Endothelial cell of umbilical vein (primary cell): ENCODE data around the gene GPD1. TPM values are rescaled to one million over a fixed set of nuclear protein-coding genes. Genes with fewer than 3 reads are reported as not detected.

Experiments used
- BruUV-seq: library from RNA; stranded (reverse); fragments of 400-500 nt; replicated peaks from 2 replicates; lab custom pipeline; 2021; lab: Mats Ljungman, UMichigan
- CTCF ChIA-PET: fragments of 300-600, 350-600 bp; sonication (Branson Sonifier 250); formaldehyde crosslinking; loops from one replicate; lab custom pipeline; 2021; ENCODE audit warnings: antibody characterized with exemption, inconsistent platforms; lab: Charles Lee
- POLR2A ChIA-PET: fragments of 300-600, 350-600 bp; sonication (Branson Sonifier 250); formaldehyde crosslinking; loops from one replicate; lab custom pipeline; 2021; ENCODE audit warnings: antibody characterized with exemption, inconsistent platforms; lab: Charles Lee
- DNase-seq: peaks from one replicate; pipeline ENCODE4 v3.0.0-alpha.2; 2011; ENCODE audit warnings: low read depth, low spot score
- FAIRE-seq: peaks from 2 replicates; lab custom pipeline; 2011; peaks lifted over from hg19 to GRCh38; lab: Jason Lieb, UNC
- H2AFZ ChIP-seq: 2 replicates; pipeline ENCODE4 v1.6.0; 2012; ENCODE audit warnings: low read depth, low read length, control low read depth, inconsistent platforms
- H3K27ac ChIP-seq: 2 replicates; pipeline ENCODE4 v1.5.1; 2011; ENCODE audit warnings: low read depth, mild to moderate bottlenecking, control low read depth, low read length, moderate library complexity; ENCODE audit not compliant: insufficient read depth
- H3K27me3 ChIP-seq, 2 experiments: 2 replicates each; pipeline versions ENCODE4 v1.6.0 to v1.6.1; 2011; ENCODE audit warnings: low read length in 2 of 2, mixed read lengths in 1 of 2; ENCODE audit not compliant: control insufficient read depth in 2 of 2, insufficient read depth in 2 of 2
- H3K36me3 ChIP-seq, 2 experiments: 2 replicates in 1 of 2; 3 replicates in 1 of 2; pipeline ENCODE4 v1.5.1; 2011; ENCODE audit warnings: low read length in 2 of 2, mild to moderate bottlenecking in 1 of 2, moderate library complexity in 1 of 2; ENCODE audit not compliant: control insufficient read depth in 2 of 2, insufficient read depth in 2 of 2; ENCODE audit errors: extremely low read depth in 1 of 2
- H3K4me1 ChIP-seq: 3 replicates; pipeline ENCODE4 v1.5.1; 2011; ENCODE audit warnings: mild to moderate bottlenecking, low read length; ENCODE audit not compliant: control insufficient read depth, insufficient read depth; ENCODE audit errors: extremely low read depth
- H3K4me2 ChIP-seq: 2 replicates; pipeline ENCODE4 v1.6.1; 2011; ENCODE audit warnings: low read length, control low read depth, mixed read lengths; ENCODE audit not compliant: insufficient read depth
- H3K4me3 ChIP-seq, 3 experiments: fragments of 200-600 bp in 1 of 3; sonication (generic), shearing (Covaris generic) in 1 of 3; replicated peaks in 1 of 3; 2 replicates each; pipeline ENCODE4 v1.5.1; 2011 to 2016; ENCODE audit warnings: control low read depth in 3 of 3, low read length in 3 of 3, mild to moderate bottlenecking in 2 of 3, inconsistent platforms in 1 of 3, low read depth in 1 of 3, moderate library complexity in 1 of 3; ENCODE audit not compliant: insufficient read depth in 1 of 3
- H3K79me2 ChIP-seq: 2 replicates; pipeline ENCODE4 v1.6.0; 2012; ENCODE audit warnings: low read length, inconsistent platforms; ENCODE audit not compliant: control insufficient read depth, insufficient read depth
- H3K9ac ChIP-seq: replicated peaks from 2 replicates; pipeline ENCODE3; 2011; ENCODE audit warnings: low read length, control low read depth; ENCODE audit not compliant: insufficient read depth; ENCODE audit errors: extremely low read depth
- H3K9me1 ChIP-seq: replicated peaks from 3 replicates; pipeline ENCODE4 v1.6.0; 2011; ENCODE audit warnings: mild to moderate bottlenecking, low read length; ENCODE audit not compliant: control insufficient read depth, insufficient read depth; ENCODE audit errors: extremely low read depth
- H3K9me3 ChIP-seq: replicated peaks from 2 replicates; pipeline ENCODE4 v1.5.1; 2012; ENCODE audit warnings: low read length, inconsistent platforms; ENCODE audit not compliant: control insufficient read depth, insufficient read depth
- H4K20me1 ChIP-seq: replicated peaks from 2 replicates; pipeline ENCODE3; 2011; ENCODE audit warnings: mild to moderate bottlenecking, low read length; ENCODE audit not compliant: control insufficient read depth, insufficient read depth; ENCODE audit errors: extremely low read depth
- EZH2 ChIP-seq: IDR thresholded peaks from 2 replicates; pipeline ENCODE4 v1.6.1; 2012; ENCODE audit warnings: borderline replicate concordance, low read depth, mild to moderate bottlenecking, moderate library complexity, low read length, inconsistent platforms; ENCODE audit not compliant: severe bottlenecking
- FOS ChIP-seq: IDR thresholded peaks from 2 replicates; pipeline ENCODE4 v1.6.1; 2011; ENCODE audit warnings: mild to moderate bottlenecking, low read length, moderate library complexity, borderline replicate concordance; ENCODE audit not compliant: insufficient read depth
- POLR2A ChIP-seq: IDR thresholded peaks from 2 replicates; pipeline ENCODE4 v1.6.1; 2012; ENCODE audit warnings: low read depth, mild to moderate bottlenecking, control low read depth, low read length
- POLR2AphosphoS5 ChIP-seq: IDR thresholded peaks from 2 replicates; pipeline ENCODE4 v1.6.1; 2012; ENCODE audit warnings: low read depth, mild to moderate bottlenecking, control low read depth, low read length, moderate library complexity; ENCODE audit not compliant: insufficient read depth
- dilution Hi-C: fragments of 300-500 bp; cut with MboI; formaldehyde crosslinking; loops from one replicate; pipeline ENCODE4 v1.15.0; 2019; ENCODE audit warnings: low sequenced_read_pairs; ENCODE audit not compliant: extremely low pct_ligation_motif_present
- intact Hi-C: fragments of 100-400 bp; cut with micrococcal nuclease; formaldehyde crosslinking; loops from one replicate; pipeline ENCODE4 v1.10.0; 2022
- polyA plus RNA-seq, 4 experiments: library from polyadenylated mRNA; depleted of rRNA in 3 of 4; stranded (reverse) in 3 of 4; unstranded in 1 of 4; fragments of >200 nt; gene quantifications; 2 replicates each; pipeline versions ENCODE4 v1.2.1 to v1.2.3, GENCODE V29; 2011 to 2012; ENCODE audit warnings: missing spikeins in 1 of 4
- total RNA-seq: library from RNA; stranded (reverse); gene quantifications from 2 replicates; pipeline ENCODE4 v1.2.3, GENCODE V29; 2021
- TF ChIP-seq, protein P1 (sequence below): IDR thresholded peaks from 2 replicates; pipeline ENCODE4 v1.6.1; 2011; ENCODE audit not compliant: insufficient read depth, insufficient read length
- TF ChIP-seq, protein P2 (sequence below), 2 donors: IDR thresholded peaks; 1 replicate in 1 of 2; 2 replicates in 1 of 2; pipeline ENCODE4 v1.5.1; 2011; ENCODE audit warnings: low read length in 2 of 2, mild to moderate bottlenecking in 2 of 2, moderate library complexity in 2 of 2, control low read depth in 1 of 2, inconsistent platforms in 1 of 2, low read depth in 1 of 2; ENCODE audit not compliant: insufficient read depth in 1 of 2; ENCODE audit errors: extremely low read depth in 1 of 2

The GPD1 gene
- total and polyA plus RNA-seq, 2 donors (not counting 3 experiments of a cell fraction or from before 2014, with no cell fraction given) = 0.07 TPM; not detected in 1

DNA sequence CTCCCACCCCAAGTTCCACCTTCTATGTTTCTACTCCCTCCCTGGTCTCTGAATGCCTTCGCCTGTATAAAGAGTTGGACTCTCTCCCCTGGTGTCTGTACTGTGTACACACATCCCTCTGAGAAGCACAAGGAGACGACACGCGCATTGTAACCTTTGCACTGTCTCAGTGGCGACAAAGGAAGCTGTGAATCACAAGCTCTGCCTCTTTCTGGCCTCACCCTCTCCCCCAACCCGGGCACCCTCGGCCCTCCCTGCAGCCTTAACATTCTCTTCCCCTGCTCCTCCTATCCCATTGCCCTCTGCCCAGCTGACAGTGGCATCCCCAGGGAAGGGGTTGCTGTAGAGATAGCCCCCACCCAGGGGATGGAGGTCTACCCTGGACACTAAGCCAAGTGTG, 21.2 kb upstream of the GPD1 start:
- DNase-seq = no peak
- no TSS peak for BruUV-seq
- TF ChIP-seq, protein P1, sequence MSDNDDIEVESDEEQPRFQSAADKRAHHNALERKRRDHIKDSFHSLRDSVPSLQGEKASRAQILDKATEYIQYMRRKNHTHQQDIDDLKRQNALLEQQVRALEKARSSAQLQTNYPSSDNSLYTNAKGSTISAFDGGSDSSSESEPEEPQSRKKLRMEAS = no peak
- TF ChIP-seq EZH2 (no peak), POLR2AphosphoS5 (no peak), FOS (no peak), POLR2A (no peak)
- TF ChIP-seq, protein P2, sequence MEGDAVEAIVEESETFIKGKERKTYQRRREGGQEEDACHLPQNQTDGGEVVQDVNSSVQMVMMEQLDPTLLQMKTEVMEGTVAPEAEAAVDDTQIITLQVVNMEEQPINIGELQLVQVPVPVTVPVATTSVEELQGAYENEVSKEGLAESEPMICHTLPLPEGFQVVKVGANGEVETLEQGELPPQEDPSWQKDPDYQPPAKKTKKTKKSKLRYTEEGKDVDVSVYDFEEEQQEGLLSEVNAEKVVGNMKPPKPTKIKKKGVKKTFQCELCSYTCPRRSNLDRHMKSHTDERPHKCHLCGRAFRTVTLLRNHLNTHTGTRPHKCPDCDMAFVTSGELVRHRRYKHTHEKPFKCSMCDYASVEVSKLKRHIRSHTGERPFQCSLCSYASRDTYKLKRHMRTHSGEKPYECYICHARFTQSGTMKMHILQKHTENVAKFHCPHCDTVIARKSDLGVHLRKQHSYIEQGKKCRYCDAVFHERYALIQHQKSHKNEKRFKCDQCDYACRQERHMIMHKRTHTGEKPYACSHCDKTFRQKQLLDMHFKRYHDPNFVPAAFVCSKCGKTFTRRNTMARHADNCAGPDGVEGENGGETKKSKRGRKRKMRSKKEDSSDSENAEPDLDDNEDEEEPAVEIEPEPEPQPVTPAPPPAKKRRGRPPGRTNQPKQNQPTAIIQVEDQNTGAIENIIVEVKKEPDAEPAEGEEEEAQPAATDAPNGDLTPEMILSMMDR (IDR thresholded peaks at IDR 0.05; ENCODE audit: extremely low read depth in 1 of 2, insufficient read depth in 1 of 2, low read depth in 1 of 2, low read length in 2 of 2) = no peak
- no peak overlapping the region for H2AFZ ChIP-seq
- no peaks in the 10 kb centered on the region for H3K9me3 ChIP-seq
- H4K20me1 ChIP-seq = no peaks in the 10 kb centered on the region
- no peak overlapping the region for H3K4me2 ChIP-seq
- intact Hi-C loops = no loop called here
- H3K36me3 ChIP-seq = peaks cover 6 to 9% of the 10 kb centered on the region in 2 experiments
- no peak overlapping the region for H3K4me3 ChIP-seq
- dilution Hi-C loops = no loop called here
- ChIA-PET CTCF (interaction anchor here (0.6 to 2.9 kb wide), 7 partner anchors 12 to 224 kb away, joined by 3 to 22 read pairs (median 3); no protein-coding TSS in a partner anchor), POLR2A (no interaction called here)
- no peaks in the 10 kb centered on the region for H3K27me3 ChIP-seq
- peaks cover 20% of the 10 kb centered on the region for H3K4me1 ChIP-seq
- no peak overlapping the region for H3K27ac ChIP-seq
- H3K79me2 ChIP-seq = peaks cover 10% of the 10 kb centered on the region
- FAIRE-seq = no peak
- no peak overlapping the region for H3K9ac ChIP-seq
- no peaks in the 10 kb centered on the region for H3K9me1 ChIP-seq
